MM.1S (cell line): Measurements from ENCODE around the gene KCNIP4.

ENCODE experiments used
- CTCF ChIP-seq: fragments of 300-600 bp; sonication (generic); IDR thresholded peaks from 2 replicates; pipeline ENCODE4 v1.5.1; 2016; ENCODE audit warnings: antibody characterized with exemption, low read length, mixed read lengths
- EZH2 ChIP-seq: fragments of 300-600 bp; sonication (generic); optimal IDR thresholded peaks from 2 replicates; pipeline ENCODE3; 2017; ENCODE audit warnings: low read depth, mild to moderate bottlenecking, antibody characterized with exemption, low read length, mixed read lengths
- EZH2phosphoT487 ChIP-seq: fragments of 300-600 bp; sonication (generic); IDR thresholded peaks from 2 replicates; pipeline ENCODE4 v1.6.1; 2018; ENCODE audit warnings: antibody characterized with exemption, low read length

- no peak for TF ChIP-seq CTCF
- TF ChIP-seq EZH2 = no peak
- no peak for TF ChIP-seq EZH2phosphoT487
Measured at GRCh38 chr4:21752616-21753015, 196.0 kb downstream of the KCNIP4 start.
